ENCODE results near the gene FOXA2. TPM values are rescaled to one million over a fixed set of nuclear protein-coding genes. Genes with fewer than 3 reads are reported as not detected.

FOXA2 gene
- total RNA-seq, 1 donor from 2014 or later = not detected

DNA sequence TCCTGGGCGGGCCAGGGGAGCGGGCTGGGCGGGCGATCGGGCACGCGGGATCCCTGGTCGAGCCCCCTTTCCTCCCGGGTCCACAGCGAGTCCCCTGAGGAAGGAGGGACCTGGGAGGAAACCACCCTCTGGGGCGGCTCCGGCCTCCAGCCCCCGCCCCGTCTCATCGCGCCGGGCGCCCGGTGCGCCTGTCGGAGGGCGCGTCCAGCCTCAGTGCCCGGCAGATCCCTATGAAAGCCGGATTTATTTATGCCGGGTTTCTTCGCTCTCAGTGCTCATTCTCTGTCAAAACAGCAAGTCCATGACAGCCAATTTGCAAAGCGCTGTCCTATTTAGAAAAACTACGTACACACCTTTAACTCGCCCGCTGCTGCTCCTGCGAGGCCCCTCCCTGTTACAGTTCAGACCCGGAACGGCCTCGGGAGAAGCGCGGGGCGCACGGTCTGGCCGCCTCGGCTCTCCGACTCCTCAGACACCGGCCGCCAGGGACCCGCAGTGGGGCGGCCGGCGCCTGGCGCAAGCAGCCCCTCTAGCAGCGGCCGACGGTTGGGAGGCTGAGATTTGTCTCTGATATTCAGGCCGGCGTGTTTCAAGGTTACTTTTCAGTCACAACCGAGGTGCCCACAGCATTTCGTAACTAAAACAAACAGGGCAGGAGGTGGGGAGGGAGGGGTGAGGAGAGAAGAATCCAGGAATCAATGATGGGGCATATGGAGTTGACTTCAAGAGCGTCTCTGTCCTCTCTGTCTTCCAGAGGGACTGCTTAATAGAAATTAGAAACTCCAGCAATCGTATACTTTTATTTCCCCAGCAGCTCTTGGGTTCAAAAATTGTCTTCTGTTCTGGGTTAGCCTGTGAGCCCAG, 782 bp upstream of the FOXA2 start:
- no peak for DNase-seq (ENCODE audit: low spot score)

DNA sequence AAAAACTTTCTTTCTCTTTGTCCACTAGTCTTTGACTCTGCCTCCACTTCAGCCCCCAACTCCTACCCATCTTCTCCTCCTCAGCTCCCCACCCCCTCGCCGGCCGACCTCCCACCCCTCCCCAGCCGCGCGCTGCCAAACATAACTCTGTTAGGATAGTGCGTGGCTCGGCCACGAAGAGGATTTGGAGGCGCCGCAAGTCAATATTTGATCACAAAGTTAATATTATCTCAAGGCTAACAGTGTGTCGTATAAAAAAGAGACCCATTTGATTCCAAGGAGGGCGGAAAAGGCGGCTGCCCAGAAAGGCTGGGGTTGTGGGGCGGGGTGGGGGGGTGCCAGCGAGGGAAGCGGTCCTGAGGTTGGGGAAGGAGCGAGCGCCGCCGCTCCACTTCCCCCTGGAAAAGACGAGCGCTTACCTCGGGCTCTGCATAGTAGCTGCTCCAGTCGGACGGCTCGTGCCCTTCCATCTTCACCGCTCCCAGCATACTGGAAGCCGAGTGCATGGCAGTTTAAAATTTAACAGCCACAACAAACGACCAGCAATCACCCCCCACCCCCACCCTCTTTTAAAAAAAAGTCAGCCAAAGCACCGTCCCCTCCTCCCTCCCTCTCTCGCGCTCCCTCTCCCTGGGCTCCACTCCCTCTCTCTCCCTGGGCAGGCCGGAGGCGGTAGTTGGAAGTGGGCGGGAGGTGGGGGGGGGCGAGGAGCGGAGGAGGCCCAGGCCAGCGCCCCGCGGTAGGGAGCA, 425 bp downstream of the FOXA2 start:
- no peak for DNase-seq (ENCODE audit: low spot score)

DNA sequence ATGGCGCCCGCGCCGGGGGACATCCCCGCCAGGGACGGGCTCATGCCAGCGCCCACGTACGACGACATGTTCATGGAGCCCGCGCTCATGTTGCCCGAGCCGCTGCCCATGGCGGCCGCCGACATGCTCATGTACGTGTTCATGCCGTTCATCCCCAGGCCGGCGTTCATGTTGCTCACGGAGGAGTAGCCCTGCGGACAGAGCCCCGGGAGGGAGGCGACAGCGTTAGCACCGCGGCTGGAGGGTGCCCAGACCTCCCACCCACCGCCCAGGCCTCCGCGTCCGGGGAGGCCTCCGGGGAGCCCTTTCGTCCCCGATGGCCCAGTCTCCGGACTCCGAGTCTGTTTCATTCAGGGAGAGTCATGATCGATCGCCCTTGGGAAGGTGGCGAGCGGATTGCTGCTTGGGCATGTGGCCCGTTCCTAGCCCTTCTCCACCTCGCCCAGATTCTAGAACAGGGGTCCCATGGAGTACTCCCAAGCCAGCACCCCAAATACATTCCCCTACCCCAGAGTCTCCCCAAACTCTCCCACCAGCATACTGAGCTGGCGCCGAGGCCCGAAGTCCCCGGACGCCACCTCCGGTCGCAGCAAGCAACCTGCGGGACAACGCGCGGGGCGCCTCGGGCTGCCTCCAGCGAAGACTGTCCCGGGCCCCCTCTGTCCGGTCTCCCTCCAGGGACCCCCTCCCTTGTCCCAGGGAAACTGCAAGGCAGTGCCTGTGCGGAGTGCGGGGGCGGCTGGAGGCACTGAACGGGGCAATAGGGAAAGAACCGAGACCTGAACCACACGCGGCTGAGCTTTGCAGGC, 1.2 kb downstream of the FOXA2 start:
- no peak for DNase-seq (ENCODE audit: low spot score)

DNA sequence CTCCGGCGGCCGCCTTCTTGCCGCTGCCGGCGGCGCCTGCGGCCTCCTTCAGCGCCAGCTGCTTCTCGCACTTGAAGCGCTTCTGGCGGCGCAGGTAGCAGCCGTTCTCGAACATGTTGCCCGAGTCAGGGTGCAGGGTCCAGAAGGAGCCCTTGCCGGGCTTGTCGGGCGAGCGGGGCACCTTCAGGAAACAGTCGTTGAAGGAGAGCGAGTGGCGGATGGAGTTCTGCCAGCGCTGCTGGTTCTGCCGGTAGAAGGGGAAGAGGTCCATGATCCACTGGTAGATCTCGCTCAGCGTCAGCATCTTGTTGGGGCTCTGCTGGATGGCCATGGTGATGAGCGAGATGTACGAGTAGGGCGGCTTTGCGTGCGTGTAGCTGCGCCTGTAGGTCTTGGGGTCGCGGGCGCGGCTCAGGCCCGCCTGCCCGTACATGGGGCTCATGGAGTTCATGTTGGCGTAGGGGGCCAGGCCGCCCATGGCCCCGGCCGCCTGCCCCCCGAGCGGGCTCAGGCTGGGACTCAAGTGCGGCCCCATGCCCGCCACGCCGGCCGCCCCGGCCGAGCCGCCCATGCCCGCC, 1.9 kb downstream of the FOXA2 start:
- no peak for DNase-seq (ENCODE audit: low spot score)

DNA sequence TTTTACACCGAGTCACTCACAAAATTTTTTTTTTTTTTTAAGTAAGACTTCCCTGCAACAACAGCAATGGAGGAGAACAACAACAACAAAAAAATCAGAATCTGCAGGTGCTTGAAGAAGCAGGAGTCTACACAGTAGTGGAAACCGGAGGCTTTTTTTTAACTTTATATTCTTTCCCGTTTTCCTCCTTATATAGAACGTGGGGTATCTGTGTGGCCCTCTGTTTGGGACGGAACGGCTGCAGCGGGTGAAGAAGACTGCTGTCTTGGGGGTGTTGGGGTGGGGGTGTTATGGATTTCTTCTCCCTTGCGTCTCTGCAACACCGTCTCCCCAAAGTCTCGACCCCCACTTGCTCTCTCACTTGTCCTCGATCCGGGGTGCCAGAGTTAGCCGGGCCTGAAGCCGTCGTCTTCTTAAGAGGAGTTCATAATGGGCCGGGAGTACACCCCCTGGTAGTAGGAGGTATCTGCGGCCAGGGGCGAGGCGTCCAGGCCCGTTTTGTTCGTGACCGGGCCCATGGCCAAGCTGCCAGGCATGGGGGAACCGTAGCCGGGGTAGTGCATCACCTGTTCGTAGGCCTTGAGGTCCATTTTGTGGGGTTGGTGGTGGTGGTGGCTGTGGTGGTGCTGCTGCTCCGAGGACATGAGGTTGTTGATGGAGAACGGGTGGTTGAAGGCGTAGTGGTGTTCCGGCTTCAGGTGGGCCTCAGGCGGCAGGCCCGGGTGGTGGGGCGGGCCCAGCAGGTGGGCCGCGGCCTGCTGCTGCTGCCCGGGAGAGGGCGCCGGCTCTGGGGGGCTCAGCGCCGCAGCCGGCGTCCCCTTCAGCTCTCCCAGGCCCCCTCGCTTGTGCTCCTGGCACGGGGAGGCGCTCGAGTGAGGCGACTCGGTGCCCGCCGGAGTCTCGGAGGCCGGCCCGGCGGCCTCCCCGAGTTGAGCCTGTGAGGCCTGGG, 2.7 kb downstream of the FOXA2 start:
- no peak for DNase-seq (ENCODE audit: low spot score)

DNA sequence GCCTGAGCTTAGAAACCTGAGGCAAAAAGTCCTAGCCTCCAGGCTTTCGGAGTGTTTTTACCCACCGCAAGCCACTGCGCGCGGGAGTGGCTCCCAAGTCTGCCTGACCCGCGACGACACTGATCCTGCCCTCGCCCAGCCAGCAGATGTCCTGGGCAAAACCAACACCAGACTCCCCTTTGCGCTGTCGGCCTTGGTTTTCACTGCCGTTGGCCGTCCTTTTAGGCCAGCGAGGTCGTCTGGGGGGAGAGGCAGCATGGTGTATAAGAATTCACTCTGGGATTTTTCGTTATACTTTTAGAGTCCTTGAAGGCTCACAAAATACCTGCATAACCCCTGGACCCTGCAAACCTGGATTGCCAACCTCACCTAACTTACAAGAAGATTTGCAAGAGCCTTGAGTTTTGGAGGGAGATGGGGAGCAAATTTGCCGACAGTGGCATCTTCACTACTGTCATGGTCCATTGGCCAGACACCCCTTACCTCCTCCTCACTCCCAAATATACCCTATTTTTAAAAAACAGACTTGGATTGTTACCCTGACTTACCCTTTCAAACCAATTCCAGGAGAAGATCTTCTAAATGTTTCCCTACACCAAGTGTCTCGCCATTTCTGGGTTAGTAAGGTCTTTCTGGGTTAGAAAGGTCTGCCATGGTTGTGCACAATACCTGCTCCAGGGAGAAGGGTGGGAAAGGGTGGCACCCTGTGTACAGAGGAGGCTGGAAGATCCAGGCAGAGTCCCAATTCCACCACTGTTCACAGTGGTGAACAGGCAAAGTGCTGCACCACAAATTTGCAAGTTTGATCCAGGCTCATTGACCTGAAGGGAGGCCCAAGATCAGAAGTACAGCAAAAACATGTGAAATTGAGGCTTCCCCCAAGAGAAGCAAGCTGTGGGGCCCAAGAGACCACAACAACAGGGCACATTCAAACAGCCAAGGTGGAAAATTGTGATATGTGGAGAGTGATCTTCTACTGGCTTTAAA, 4.4 kb downstream of the FOXA2 start:
- DNase-seq (ENCODE audit: low spot score) = no peak

DNA sequence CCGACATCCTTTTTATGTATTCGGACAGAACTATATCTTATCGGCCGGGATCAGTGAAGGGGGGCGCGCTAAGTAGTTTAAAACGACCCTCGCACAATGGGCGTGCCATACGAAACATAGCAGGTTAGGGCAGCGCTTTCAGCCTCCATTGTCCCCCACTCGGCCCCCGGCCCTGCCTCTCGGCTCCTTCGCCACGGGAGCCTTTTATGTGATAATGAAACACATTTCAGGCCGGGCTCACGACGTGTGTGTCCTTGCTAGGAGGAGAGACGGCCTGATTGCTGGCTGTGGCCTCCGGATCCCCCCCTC, 5.3 kb downstream of the FOXA2 start:
- no peak for DNase-seq (ENCODE audit: low spot score)

DNA sequence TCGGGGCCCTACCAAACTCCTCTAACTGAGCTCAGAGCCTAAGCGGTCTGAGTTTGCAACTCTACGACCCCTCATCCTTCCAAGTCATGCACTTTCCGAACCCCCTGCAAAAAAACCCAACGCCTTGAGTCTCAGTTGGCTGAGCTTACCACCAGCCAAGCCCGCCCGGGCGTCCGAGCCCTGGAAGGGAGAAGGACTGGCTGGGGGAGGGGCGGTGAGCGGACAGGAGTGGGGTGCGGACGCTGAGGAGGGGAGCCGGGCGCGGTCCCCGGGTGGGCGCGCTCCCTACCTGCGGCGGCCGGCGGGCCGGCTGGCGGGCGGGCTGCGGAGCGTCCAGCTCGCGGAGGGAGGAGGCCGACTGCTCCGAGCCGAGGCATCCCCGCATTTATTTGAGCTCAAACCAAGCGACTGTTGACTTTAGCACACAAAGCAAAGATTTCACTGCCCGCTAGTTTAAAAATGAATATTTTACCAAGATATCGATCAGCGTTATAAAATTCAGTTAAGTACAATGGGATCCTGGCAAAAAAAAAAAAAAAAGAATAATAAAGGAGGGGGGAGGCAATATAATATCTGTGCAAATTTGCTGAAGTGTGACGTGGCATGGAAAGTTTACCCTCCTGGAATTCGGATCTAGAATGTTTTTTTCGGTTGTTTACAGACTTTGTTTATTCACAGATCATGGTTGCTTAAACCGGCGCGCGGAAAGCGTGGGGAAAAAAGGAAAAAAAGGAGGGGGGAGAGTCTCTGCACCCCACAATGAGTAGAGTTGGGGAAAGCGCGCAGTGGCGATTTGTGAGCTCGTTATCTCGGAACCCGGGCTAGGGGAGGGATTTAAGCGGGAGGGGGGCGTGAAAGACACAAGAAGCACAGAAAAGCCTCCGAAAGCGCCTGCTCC, 5.9 kb downstream of the FOXA2 start:
- DNase-seq (ENCODE audit: low spot score) = no peak

DNA sequence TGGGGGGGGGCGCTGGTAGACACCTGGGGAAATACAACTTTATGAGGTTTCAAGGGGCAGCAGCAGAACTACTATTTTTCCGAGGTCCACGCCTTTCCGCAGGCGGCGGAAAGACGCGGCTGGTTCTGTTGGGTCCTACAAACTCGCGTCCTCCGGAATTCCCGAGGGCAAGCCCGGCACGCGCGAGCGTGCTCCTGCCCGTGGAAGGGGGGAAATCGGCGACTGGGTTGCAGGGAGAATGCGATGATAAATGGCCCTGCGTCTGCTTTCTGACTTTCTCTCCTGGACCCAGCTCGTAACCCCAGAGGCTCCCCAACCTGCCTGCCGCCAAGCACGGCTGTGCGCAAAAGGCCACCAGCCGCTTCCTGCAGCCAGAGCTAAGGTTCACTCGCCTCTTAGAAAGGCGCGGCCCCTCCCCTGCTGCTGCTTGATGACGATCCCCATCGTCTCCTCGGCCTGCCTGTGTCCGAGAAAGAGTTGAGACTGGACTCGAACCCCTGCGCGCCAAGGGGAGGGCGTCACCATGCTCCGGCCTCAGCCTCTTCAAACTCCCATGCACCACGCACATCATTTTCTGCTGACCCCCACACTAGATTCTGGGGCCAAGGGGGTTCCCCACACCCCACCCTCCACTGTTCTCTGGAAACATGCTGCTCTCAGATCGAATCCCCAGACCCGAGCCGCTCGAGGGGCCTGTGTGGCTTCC, 6.7 kb downstream of the FOXA2 start:
- DNase-seq (ENCODE audit: low spot score) = no peak

DNA sequence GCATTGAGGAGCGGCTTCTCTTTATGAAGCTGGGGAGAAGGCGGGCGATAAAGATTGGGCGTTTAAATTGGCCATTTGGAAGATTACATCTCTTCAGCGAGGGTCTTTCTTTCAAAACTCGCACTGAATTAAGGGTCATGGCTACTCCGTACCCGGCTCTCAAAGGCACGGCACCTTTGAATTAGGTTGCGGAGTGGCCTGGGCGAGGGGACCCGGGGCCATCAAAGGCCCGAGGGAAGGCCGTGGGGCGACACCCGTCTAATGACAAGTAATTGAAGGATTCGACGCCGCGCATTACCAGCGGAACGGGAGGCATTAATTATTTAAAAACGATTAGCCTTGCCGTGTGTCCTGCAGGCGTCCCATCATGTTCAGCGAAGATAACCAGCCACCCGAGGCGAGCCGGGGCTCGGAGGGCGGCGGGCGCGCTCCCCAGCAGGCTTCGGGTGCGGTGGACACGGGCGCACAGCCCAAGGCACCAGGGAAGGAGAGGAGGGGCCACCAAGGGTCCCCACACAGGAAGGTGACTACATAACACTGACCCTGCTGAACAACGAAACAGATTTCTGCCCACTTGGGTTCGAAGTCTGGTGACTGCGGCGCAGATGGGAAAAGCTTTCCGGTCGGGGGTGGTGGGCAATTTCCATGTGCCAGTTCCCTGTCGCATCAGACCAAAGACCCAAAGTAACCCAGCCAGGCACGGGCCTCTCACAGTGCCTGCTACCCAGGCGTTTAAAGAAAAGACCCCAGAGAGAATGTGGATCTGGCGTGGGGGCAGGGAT, 7.4 kb downstream of the FOXA2 start:
- DNase-seq (ENCODE audit: low spot score) = no peak

DNA sequence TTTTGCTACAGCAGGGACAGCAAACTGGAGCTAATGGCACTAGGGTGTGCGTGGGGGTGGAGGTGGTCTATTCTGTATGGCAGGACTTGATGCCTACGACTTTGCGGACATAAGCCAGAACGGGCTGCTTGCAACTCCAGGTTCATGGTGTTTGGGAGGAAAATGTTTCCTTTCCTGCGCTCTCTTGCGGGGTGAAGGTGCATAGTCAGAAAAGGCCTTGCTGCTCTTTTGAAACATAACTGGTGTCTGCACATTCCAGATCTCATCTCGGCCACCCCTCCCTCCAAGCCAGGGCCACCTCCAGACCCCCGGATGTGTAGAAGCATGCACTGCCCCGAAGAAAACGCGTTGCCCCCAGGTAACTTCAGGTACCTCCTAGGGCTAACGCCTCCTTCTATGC, 8.1 kb downstream of the FOXA2 start:
- no peak for DNase-seq (ENCODE audit: low spot score)

DNA sequence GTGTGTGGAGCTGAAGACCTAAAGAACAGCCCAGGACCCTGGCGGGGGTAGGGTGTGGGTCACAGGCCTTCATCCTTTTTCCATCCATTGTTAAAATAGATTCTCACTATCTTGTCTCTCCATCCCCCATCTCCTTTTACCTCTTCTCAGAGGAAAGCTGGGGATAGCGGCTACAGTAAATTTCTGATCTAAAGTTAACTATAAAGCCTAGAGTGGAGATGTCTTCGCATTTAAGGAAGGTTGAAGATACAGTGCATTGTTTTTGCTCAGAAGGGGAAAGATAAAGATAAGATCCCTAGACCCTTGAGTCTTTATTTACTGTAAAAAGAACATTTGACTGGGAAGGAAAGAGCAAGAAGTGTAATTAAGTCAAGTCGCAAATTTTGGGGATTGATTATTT, 8.6 kb downstream of the FOXA2 start:
- no peak for DNase-seq (ENCODE audit: low spot score)

DNA sequence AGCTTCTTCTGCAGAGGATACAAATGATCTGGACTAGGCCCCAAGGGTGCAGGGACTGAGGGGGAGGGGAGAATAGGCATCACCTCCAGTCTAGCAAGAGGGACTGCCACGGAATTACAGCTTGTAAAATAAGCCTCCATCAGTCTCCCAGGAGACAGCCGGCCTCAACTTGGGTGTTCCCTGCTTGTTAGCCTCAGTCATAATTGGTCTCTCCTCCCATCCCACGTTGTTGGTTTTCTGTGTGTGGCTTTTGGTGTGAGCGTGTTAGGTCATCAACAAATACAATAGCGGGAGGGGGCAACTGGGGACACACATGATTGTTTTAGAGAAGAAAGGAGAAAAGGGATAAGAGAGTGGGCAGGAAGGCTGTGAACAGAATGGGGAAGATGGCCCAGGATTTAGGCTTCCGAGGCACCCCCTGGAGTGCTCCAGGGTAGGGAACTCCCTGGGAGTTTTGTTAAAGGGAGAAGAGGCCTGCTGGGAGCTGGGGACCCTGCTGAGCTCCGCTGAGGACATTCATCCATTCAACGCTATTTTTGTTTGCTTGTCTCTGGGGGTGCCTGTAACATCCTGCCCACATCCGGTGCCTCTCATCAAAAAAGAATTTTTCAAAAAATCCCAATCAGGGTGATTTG, 9.2 kb downstream of the FOXA2 start:
- no peak for DNase-seq (ENCODE audit: low spot score)

DNA sequence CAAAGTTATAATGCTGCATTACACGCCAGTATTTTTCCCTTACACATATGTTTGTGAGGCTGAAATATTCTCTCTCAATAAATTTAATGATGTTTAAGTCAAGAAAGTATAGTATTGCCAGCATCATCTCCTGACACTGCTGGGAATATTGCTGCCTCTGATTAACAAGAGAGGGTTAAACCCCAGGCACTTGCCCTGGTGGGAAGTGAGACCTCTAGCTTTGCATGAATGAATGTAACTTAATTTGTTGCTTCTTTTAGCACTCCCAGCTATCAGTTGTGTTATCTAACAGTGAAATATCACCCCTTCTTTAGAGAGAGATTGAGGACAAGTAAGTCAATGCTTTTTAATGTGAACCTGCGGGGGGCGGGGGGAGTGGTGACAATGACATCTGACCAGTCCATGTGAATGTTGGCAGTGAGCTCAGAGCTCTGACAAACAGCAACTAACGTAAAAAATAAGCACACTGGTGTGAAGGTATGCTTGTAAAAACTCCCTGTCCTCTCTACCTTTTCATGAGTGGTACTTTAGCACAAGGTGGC, 9.8 kb downstream of the FOXA2 start:
- DNase-seq (ENCODE audit: low spot score) = no peak

DNA sequence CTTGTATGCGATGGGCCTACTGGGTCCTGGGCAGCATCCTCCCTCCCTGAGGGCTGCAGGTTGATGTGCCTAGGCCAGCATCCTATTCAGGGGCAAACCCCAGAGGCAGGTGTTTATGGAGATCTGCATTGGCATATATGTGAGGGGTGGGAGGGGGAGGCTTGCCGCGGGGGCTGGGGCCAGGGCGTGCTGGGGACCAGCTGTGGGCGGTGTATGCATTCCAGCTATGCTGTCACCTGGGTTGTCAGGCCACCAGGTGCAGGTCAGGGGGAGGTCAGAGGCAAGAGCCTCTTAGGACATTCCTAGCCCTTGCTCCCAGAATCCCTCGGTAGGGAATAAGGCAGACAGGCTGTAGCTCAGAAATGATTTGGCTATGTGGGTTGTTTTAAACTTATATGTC, 11.9 kb downstream of the FOXA2 start:
- no peak for DNase-seq (ENCODE audit: low spot score)

DNA sequence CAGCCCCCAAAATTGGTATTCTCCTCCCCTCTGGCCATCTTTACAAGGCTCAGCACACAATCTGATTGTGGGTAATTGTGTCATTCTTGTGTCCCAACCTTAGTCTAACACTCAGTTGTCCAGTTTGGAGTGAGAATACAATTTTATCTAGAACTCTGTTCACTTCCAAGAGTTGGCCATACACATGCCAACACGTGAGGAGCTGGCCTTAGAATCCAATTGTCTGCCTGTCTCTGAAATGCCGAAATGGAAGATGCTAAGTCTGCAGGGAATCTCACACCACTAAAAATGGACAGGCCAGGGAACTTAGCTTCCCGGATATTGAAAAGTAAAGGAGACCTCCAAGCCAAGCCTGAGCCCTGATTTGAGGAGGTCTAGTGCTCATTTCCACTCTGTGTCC, 12.3 kb downstream of the FOXA2 start:
- no peak for DNase-seq (ENCODE audit: low spot score)
